ENCODE results near the gene RNF130. TPM values are rescaled to one million over a fixed set of nuclear protein-coding genes. Genes with fewer than 3 reads are reported as not detected.

The RNF130 gene
- total RNA-seq, 1 experiment from 2014 or later = 58.5 TPM

GRCh38 chr5:179906795-179907555, 164.6 kb downstream of the RNF130 start:
- CTCF ChIA-PET = interaction anchor here (0.8 to 2.6 kb wide), 7 partner anchors 12 to 184 kb away, joined by 3 to 19 read pairs (median 5); no protein-coding TSS in a partner anchor
- H3K9me3 Mint-ChIP-seq = no peaks in the 10 kb centered on the region
- H3K4me1 Mint-ChIP-seq = peaks cover 3% of the 10 kb centered on the region; the same call in 1 of the 2 replicates
- ATAC-seq (peak; percentile 9), DNase-seq (ENCODE audit: low spot score) (peak; percentile 44)
- peaks cover 18% of the 10 kb centered on the region for H3K36me3 Mint-ChIP-seq
- POLR2A ChIA-PET = interaction anchor here (0.6 kb wide), 1 partner anchor 717 kb away, joined by 4 read pairs; no protein-coding TSS in a partner anchor
- no peak overlapping the region for H3K27ac Mint-ChIP-seq
- no peaks in the 10 kb centered on the region for H3K27me3 Mint-ChIP-seq (ENCODE audit: low read depth)
- no peak for TF ChIP-seq SOX15 (CRISPR knock-in tag; IDR thresholded peaks at IDR 0.05)
- TF ChIP-seq SMAD3 (CRISPR knock-in tag; IDR thresholded peaks at IDR 0.05; ENCODE audit: borderline replicate concordance) = no peak
- TF ChIP-seq ZNF263 (CRISPR knock-in tag; IDR thresholded peaks at IDR 0.05; ENCODE audit: low read depth) = no peak
- TF ChIP-seq CBFB (CRISPR knock-in tag; IDR thresholded peaks at IDR 0.05; ENCODE audit: low read depth) = no peak
- no peak for TF ChIP-seq ZNF671 (CRISPR knock-in tag; IDR thresholded peaks at IDR 0.05)
- TF ChIP-seq NFATC4 (CRISPR knock-in tag; IDR thresholded peaks at IDR 0.05) = no peak
- no peak for TF ChIP-seq ATF1 (CRISPR knock-in tag; IDR thresholded peaks at IDR 0.05)
- no peak for TF ChIP-seq ZNF317 (CRISPR knock-in tag; IDR thresholded peaks at IDR 0.05; ENCODE audit: borderline replicate concordance, low read depth)
- no peak for TF ChIP-seq JUN (CRISPR knock-in tag; IDR thresholded peaks at IDR 0.05)
- no peak for TF ChIP-seq ZNF219 (CRISPR knock-in tag; IDR thresholded peaks at IDR 0.05; ENCODE audit: borderline replicate concordance)
- TF ChIP-seq CTCF (IDR thresholded peaks at IDR 0.05) = no peak
- no peak for TF ChIP-seq ZNF532 (CRISPR knock-in tag; IDR thresholded peaks at IDR 0.05; ENCODE audit: borderline replicate concordance)
- TF ChIP-seq NR2C2 (CRISPR knock-in tag; IDR thresholded peaks at IDR 0.05) = no peak
- no peak for TF ChIP-seq ZNF425 (CRISPR knock-in tag; conservative IDR thresholded peaks at IDR 0.05)
- peak overlapping the region; percentile 81 for H3K4me3 Mint-ChIP-seq

- H3K4me3 Mint-ChIP-seq = peak overlapping the region; percentile 81
- peaks cover 3% of the 10 kb centered on the region; the same call in 1 of the 2 replicates for H3K4me1 Mint-ChIP-seq
- no peaks in the 10 kb centered on the region for H3K27me3 Mint-ChIP-seq (ENCODE audit: low read depth)
- no peaks in the 10 kb centered on the region for H3K9me3 Mint-ChIP-seq
- ATAC-seq = no peak
- no peak overlapping the region for H3K27ac Mint-ChIP-seq
- H3K36me3 Mint-ChIP-seq = peaks cover 18% of the 10 kb centered on the region
- CTCF ChIA-PET = interaction anchor here (0.8 to 2.6 kb wide), 6 partner anchors 11 to 144 kb away, joined by 3 to 19 read pairs (median 6); no protein-coding TSS in a partner anchor
- POLR2A ChIA-PET = interaction anchor here (0.6 kb wide), 1 partner anchor 718 kb away, joined by 4 read pairs; no protein-coding TSS in a partner anchor
- peak; percentile 27 for DNase-seq (ENCODE audit: low spot score)
- no peak for TF ChIP-seq NR1H2 (CRISPR knock-in tag; IDR thresholded peaks at IDR 0.05)
- no peak for TF ChIP-seq ZNF396 (CRISPR knock-in tag; IDR thresholded peaks at IDR 0.05; ENCODE audit: borderline replicate concordance)
- no peak for TF ChIP-seq ERG (CRISPR knock-in tag; IDR thresholded peaks at IDR 0.05)
- TF ChIP-seq SMAD4 (CRISPR knock-in tag; IDR thresholded peaks at IDR 0.05) = no peak
- no peak for TF ChIP-seq ARID4B (CRISPR knock-in tag; IDR thresholded peaks at IDR 0.05; ENCODE audit: borderline replicate concordance)
- TF ChIP-seq NR2C2 (CRISPR knock-in tag; IDR thresholded peaks at IDR 0.05) = no peak
These were observed 165.2 kb downstream of the RNF130 start for GRCh38 chr5:179906294-179906794.
